PFSK-1 (cell line): ENCODE data around the gene AGPAT3.

Source experiments
- FOXP2 ChIP-seq: optimal IDR thresholded peaks from 2 replicates; pipeline ENCODE3; 2011; ENCODE audit warnings: borderline replicate concordance, control low read depth, inconsistent platforms; ENCODE audit not compliant: insufficient read depth; ENCODE audit errors: extremely low read length, extremely low read depth
- POLR2AphosphoS5 ChIP-seq: IDR thresholded peaks from 2 replicates; pipeline ENCODE4 v1.6.1; 2012; ENCODE audit warnings: low read depth, mild to moderate bottlenecking, control low read depth, low read length, moderate library complexity
- REST ChIP-seq, 2 experiments: IDR thresholded peaks; 2 replicates each; pipeline versions ENCODE4 v1.6.1 to v1.8.0; 2011 to 2012; ENCODE audit warnings: low read depth in 2 of 2, low read length in 2 of 2, control low read depth in 1 of 2, inconsistent platforms in 1 of 2, mild to moderate bottlenecking in 1 of 2, moderate library complexity in 1 of 2; ENCODE audit not compliant: insufficient read depth in 1 of 2
- SIN3A ChIP-seq: IDR thresholded peaks from 2 replicates; pipeline ENCODE4 v1.6.1; 2012; ENCODE audit warnings: mild to moderate bottlenecking, low read length, moderate library complexity, borderline replicate concordance; ENCODE audit not compliant: insufficient read depth
- TAF1 ChIP-seq: IDR thresholded peaks from 2 replicates; pipeline ENCODE4 v1.6.1; 2012; ENCODE audit warnings: low read length, control low read depth, borderline replicate concordance; ENCODE audit not compliant: insufficient read depth

Gene AGPAT3

GRCh38 chr21:44035244-44035643 is 170.2 kb downstream of the AGPAT3 start:
- TF ChIP-seq REST (IDR thresholded peaks at IDR 0.05; ENCODE audit: insufficient read depth in 1 of 2, low read depth in 2 of 2, low read length in 2 of 2) (no peak), POLR2AphosphoS5 (no peak), TAF1 (no peak), SIN3A (no peak), FOXP2 (no peak)
